Thyroid gland (tissue), 4 donors: ENCODE data around the gene TOB2.

Experiments used
- POLR2A ChIP-seq, 2 donors: fragments of 450-650 bp; IDR thresholded peaks; one replicate each; pipeline ENCODE4 v1.6.1; 2017; ENCODE audit warnings: antibody characterized with exemption in 2 of 2, mild to moderate bottlenecking in 2 of 2, moderate library complexity in 1 of 2
- TF ChIP-seq, protein P1 (sequence below), 6 experiments: fragments of 200-600 bp in 3 of 6; fragments of 450-650 bp in 3 of 6; sonication (generic) in 3 of 6; IDR thresholded peaks; one replicate each; pipeline ENCODE4 v1.5.1; 2016 to 2019; ENCODE audit warnings: antibody characterized with exemption in 6 of 6, mild to moderate bottlenecking in 2 of 6, inconsistent platforms in 1 of 6, moderate library complexity in 1 of 6

DNA sequence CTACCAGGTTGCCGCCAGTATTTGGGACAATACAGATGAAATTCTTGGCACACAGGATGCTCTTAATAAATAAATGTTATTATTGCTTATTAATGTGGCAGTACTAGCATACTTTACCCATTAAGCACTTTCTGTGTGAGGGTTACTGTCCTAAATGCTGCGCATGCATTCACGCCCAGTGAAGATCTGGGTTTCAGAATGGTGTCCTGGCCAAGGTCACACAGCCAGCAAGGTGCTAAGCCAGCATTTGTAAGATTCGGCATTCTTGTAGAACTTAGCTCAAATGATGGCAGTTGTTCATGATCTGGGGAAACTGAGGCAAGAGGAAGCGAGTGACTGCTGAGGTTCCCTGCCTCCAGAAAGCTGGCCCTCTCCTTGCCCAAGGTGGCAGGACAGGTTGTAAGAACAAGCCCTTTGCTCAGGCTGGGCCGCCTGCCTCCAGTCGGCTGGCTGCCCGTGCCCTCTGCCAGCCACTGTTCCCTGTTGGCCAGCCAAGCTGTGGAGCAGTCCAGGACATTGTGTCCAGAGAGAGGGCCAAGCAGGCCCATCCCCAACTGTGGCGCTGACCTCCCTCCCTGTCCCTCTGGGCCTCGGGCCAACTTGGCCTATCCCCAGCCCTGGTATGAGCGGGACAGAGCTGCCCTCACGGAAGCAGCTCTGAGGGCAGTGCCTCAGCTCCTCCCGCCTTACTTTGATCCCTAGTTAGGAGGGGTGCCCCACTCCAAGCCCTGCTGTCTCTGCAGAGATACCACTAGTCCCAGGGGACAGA lies 28.8 kb downstream of the TOB2 start:
- TF ChIP-seq, protein P1, sequence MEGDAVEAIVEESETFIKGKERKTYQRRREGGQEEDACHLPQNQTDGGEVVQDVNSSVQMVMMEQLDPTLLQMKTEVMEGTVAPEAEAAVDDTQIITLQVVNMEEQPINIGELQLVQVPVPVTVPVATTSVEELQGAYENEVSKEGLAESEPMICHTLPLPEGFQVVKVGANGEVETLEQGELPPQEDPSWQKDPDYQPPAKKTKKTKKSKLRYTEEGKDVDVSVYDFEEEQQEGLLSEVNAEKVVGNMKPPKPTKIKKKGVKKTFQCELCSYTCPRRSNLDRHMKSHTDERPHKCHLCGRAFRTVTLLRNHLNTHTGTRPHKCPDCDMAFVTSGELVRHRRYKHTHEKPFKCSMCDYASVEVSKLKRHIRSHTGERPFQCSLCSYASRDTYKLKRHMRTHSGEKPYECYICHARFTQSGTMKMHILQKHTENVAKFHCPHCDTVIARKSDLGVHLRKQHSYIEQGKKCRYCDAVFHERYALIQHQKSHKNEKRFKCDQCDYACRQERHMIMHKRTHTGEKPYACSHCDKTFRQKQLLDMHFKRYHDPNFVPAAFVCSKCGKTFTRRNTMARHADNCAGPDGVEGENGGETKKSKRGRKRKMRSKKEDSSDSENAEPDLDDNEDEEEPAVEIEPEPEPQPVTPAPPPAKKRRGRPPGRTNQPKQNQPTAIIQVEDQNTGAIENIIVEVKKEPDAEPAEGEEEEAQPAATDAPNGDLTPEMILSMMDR (IDR thresholded peaks at IDR 0.05): no peak
- peak; percentile 49 to 94 for TF ChIP-seq POLR2A (IDR thresholded peaks at IDR 0.05)
